Esophagus squamous epithelium (tissue), 4 donors: Measurements from ENCODE around the gene ARHGEF33.

ENCODE experiments used
- POLR2A ChIP-seq, 4 donors: fragments of 450-650 bp; IDR thresholded peaks; one replicate each; pipeline ENCODE4 v1.6.1; 2017; ENCODE audit warnings: antibody characterized with exemption in 4 of 4, mild to moderate bottlenecking in 4 of 4, moderate library complexity in 3 of 4
- TF ChIP-seq, protein P1 (sequence below), 6 experiments: fragments of 450-650 bp in 4 of 6; fragments of 200-600 bp in 2 of 6; sonication (generic) in 2 of 6; IDR thresholded peaks; one replicate each; pipeline ENCODE4 v1.5.1; 2016 to 2019; ENCODE audit warnings: antibody characterized with exemption in 6 of 6, mild to moderate bottlenecking in 4 of 6, moderate library complexity in 4 of 6

DNA sequence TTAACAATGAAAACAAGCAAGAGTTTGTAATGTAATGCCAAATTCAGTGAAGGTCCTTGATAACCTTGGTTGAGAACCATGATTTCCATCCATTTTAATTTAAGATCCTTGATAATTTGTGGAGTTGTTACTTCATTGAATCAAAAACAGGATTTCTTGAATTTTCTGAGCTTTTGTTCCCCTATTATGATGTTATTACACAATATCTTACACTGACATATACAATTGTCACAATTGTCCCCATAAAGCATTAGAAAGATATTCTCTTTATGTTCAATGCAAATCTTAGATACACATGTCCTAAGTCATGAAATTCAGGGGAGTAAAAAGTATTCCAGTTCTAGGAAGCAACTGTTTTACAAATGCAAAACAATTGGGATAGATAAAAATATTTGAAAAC, 83.6 kb downstream of the ARHGEF33 start:
- TF ChIP-seq, protein P1, sequence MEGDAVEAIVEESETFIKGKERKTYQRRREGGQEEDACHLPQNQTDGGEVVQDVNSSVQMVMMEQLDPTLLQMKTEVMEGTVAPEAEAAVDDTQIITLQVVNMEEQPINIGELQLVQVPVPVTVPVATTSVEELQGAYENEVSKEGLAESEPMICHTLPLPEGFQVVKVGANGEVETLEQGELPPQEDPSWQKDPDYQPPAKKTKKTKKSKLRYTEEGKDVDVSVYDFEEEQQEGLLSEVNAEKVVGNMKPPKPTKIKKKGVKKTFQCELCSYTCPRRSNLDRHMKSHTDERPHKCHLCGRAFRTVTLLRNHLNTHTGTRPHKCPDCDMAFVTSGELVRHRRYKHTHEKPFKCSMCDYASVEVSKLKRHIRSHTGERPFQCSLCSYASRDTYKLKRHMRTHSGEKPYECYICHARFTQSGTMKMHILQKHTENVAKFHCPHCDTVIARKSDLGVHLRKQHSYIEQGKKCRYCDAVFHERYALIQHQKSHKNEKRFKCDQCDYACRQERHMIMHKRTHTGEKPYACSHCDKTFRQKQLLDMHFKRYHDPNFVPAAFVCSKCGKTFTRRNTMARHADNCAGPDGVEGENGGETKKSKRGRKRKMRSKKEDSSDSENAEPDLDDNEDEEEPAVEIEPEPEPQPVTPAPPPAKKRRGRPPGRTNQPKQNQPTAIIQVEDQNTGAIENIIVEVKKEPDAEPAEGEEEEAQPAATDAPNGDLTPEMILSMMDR (IDR thresholded peaks at IDR 0.05), result no peak
- no peak for TF ChIP-seq POLR2A (IDR thresholded peaks at IDR 0.05)
